DMS153 (cell line): ENCODE results near the gene CIT.
A peak's percentile ranks its signal among the peaks of the same experiment; 100 is the strongest.
"Not testable (repeated sequence)": the region's sequence is repeated elsewhere in the genome, so short reads cannot be mapped to it uniquely, and the experiment has no call there.

ENCODE experiments used
- DNase-seq: peaks from one replicate; lab custom pipeline; 2025; lab: John Stamatoyannopoulos, UW

CIT gene

GRCh38 chr12:119678459-119678858 is 198.7 kb downstream of the CIT start:
- DNase-seq = no peak

- no peak for DNase-seq
These were observed 200.5 kb downstream of the CIT start for GRCh38 chr12:119676573-119676972.

GRCh38 chr12:119676022-119676421 is 201.1 kb downstream of the CIT start:
- no peak for DNase-seq

GRCh38 chr12:119674560-119674959 is 202.6 kb downstream of the CIT start:
- no peak for DNase-seq

GRCh38 chr12:119673634-119674033 is 203.5 kb downstream of the CIT start:
- no peak for DNase-seq

GRCh38 chr12:119672194-119672593 is 204.9 kb downstream of the CIT start:
- DNase-seq = no peak

GRCh38 chr12:119671070-119671469 is 206.1 kb downstream of the CIT start:
- DNase-seq = no peak

GRCh38 chr12:119669744-119670472 is 207.2 kb downstream of the CIT start:
- no peak for DNase-seq

- no peak for DNase-seq
These were observed 208.7 kb downstream of the CIT start for GRCh38 chr12:119668324-119668841.

GRCh38 chr12:119667577-119668323 is 209.4 kb downstream of the CIT start, which contains the start of gene PRKAB1:
TSS of gene PRKAB1 (plus strand) at chr12:119668133. CDS start at chr12:119668245, 112 bp downstream.
- DNase-seq = peak; percentile 97

- no peak for DNase-seq
These were observed 210.1 kb downstream of the CIT start for GRCh38 chr12:119666900-119667576.

- DNase-seq = no peak
These were observed 210.8 kb downstream of the CIT start for GRCh38 chr12:119666226-119666795.

- no peak for DNase-seq
These were observed 211.8 kb downstream of the CIT start for GRCh38 chr12:119665164-119665929.

GRCh38 chr12:119664642-119665041 is 212.5 kb downstream of the CIT start:
- DNase-seq = no peak

- no peak for DNase-seq
These were observed 215.2 kb downstream of the CIT start for GRCh38 chr12:119661882-119662281.

GRCh38 chr12:119660076-119660475 is 217.0 kb downstream of the CIT start:
- DNase-seq = no peak

- DNase-seq = no peak
These were observed 217.7 kb downstream of the CIT start for GRCh38 chr12:119659289-119659897.

GRCh38 chr12:119658166-119658565 is 219.0 kb downstream of the CIT start:
- not testable (repeated sequence) for DNase-seq

GRCh38 chr12:119657001-119657400 is 220.1 kb downstream of the CIT start:
- DNase-seq = not testable (repeated sequence)

- DNase-seq = no peak
These were observed 224.5 kb downstream of the CIT start for GRCh38 chr12:119652665-119653064.
